ENCODE results near the gene ITCH. TPM values are rescaled to one million over a fixed set of nuclear protein-coding genes. Genes with fewer than 3 reads are reported as not detected.

Gene ITCH
- total RNA-seq, 4 donors from 2014 or later, result 37.4 to 48.4 (median 43.4) TPM

- Histone ChIP-seq H3K4me3 (no peak overlapping the region), H3K36me3 (peaks cover 45% of the 10 kb centered on the region), H3K4me1 (no peaks in the 10 kb centered on the region), H3K27ac (no peak overlapping the region), H3K27me3 (no peaks in the 10 kb centered on the region), H3K9me3 (no peaks in the 10 kb centered on the region)
- no peak for TF ChIP-seq EP300 (IDR thresholded peaks at IDR 0.05)
- no peak for TF ChIP-seq CTCF (IDR thresholded peaks at IDR 0.05)
- no peak for TF ChIP-seq POLR2A (IDR thresholded peaks at IDR 0.05)
- no peak for TF ChIP-seq POLR2AphosphoS5 (IDR thresholded peaks at IDR 0.05)
- WGBS, result 97% methylated on average over 1 of the region's 1 CpG
- DNase-seq (ENCODE audit: low spot score in 2 of 2), result no peak
Measured at GRCh38 chr20:34500823-34501222, 137.8 kb downstream of the ITCH start.

GRCh38 chr20:34506480-34506879 is 143.4 kb downstream of the ITCH start:
- Histone ChIP-seq H3K9me3 (no peaks in the 10 kb centered on the region), H3K36me3 (peaks cover 45% of the 10 kb centered on the region), H3K4me3 (no peak overlapping the region), H3K27me3 (no peaks in the 10 kb centered on the region), H3K27ac (no peak overlapping the region), H3K4me1 (no peaks in the 10 kb centered on the region)
- DNase-seq (ENCODE audit: low spot score in 2 of 2), result no peak
- 95% methylated on average over 3 of the region's 3 CpGs for WGBS
- TF ChIP-seq POLR2AphosphoS5 (IDR thresholded peaks at IDR 0.05), result no peak
- TF ChIP-seq EP300 (IDR thresholded peaks at IDR 0.05), result no peak
- no peak for TF ChIP-seq CTCF (IDR thresholded peaks at IDR 0.05)
- no peak for TF ChIP-seq POLR2A (IDR thresholded peaks at IDR 0.05)

GRCh38 chr20:34507702-34508413 is 144.8 kb downstream of the ITCH start:
- Histone ChIP-seq H3K4me1 (peaks cover 5% of the 10 kb centered on the region), H3K27me3 (no peaks in the 10 kb centered on the region), H3K36me3 (peaks cover 45% of the 10 kb centered on the region), H3K4me3 (no peak overlapping the region), H3K27ac (no peak overlapping the region), H3K9me3 (no peaks in the 10 kb centered on the region)
- WGBS, result 91% methylated on average over 4 of the region's 4 CpGs
- no peak for TF ChIP-seq CTCF (IDR thresholded peaks at IDR 0.05)
- no peak for TF ChIP-seq POLR2AphosphoS5 (IDR thresholded peaks at IDR 0.05)
- TF ChIP-seq EP300 (IDR thresholded peaks at IDR 0.05), result no peak
- no peak for TF ChIP-seq POLR2A (IDR thresholded peaks at IDR 0.05)
- no peak for DNase-seq (ENCODE audit: low spot score in 2 of 2)

- H3K27me3 ChIP-seq, result no peaks in the 10 kb centered on the region
- WGBS, result 92% methylated on average over 1 of the region's 1 CpG
- DNase-seq (ENCODE audit: low spot score in 2 of 2), result no peak
- peaks cover 31% of the 10 kb centered on the region for H3K36me3 ChIP-seq
- no peak overlapping the region for H3K27ac ChIP-seq
- no peak overlapping the region for H3K4me3 ChIP-seq
- peaks cover 26% of the 10 kb centered on the region for H3K4me1 ChIP-seq
- TF ChIP-seq POLR2AphosphoS5 (IDR thresholded peaks at IDR 0.05) (no peak), EP300 (IDR thresholded peaks at IDR 0.05) (no peak), CTCF (IDR thresholded peaks at IDR 0.05) (no peak), POLR2A (IDR thresholded peaks at IDR 0.05) (no peak)
- H3K9me3 ChIP-seq, result no peaks in the 10 kb centered on the region
Measured at GRCh38 chr20:34510575-34510974, 147.5 kb downstream of the ITCH start.

- 89% methylated on average over 3 of the region's 3 CpGs for WGBS
- H3K27ac ChIP-seq, result no peak overlapping the region
- no peak for DNase-seq (ENCODE audit: low spot score in 2 of 2)
- TF ChIP-seq EP300 (IDR thresholded peaks at IDR 0.05) (no peak), POLR2AphosphoS5 (IDR thresholded peaks at IDR 0.05) (no peak), POLR2A (IDR thresholded peaks at IDR 0.05) (no peak), CTCF (IDR thresholded peaks at IDR 0.05) (no peak)
- H3K27me3 ChIP-seq, result no peaks in the 10 kb centered on the region
- peaks cover 30% of the 10 kb centered on the region for H3K4me1 ChIP-seq
- peaks cover 21% of the 10 kb centered on the region for H3K36me3 ChIP-seq
- no peaks in the 10 kb centered on the region for H3K9me3 ChIP-seq
- no peak overlapping the region for H3K4me3 ChIP-seq
Measured at GRCh38 chr20:34511891-34512265, 148.8 kb downstream of the ITCH start.
